Esophagus squamous epithelium (tissue), 4 donors: ENCODE data around the gene EYS.

Experiments
- CTCF ChIP-seq, 6 experiments: fragments of 450-650 bp in 4 of 6; fragments of 200-600 bp in 2 of 6; sonication (generic) in 2 of 6; IDR thresholded peaks; one replicate each; pipeline ENCODE4 v1.5.1; 2016 to 2019; ENCODE audit warnings: antibody characterized with exemption in 6 of 6, mild to moderate bottlenecking in 4 of 6, moderate library complexity in 4 of 6
- POLR2A ChIP-seq, 4 donors: fragments of 450-650 bp; IDR thresholded peaks; one replicate each; pipeline ENCODE4 v1.6.1; 2017; ENCODE audit warnings: antibody characterized with exemption in 4 of 4, mild to moderate bottlenecking in 4 of 4, moderate library complexity in 3 of 4

DNA sequence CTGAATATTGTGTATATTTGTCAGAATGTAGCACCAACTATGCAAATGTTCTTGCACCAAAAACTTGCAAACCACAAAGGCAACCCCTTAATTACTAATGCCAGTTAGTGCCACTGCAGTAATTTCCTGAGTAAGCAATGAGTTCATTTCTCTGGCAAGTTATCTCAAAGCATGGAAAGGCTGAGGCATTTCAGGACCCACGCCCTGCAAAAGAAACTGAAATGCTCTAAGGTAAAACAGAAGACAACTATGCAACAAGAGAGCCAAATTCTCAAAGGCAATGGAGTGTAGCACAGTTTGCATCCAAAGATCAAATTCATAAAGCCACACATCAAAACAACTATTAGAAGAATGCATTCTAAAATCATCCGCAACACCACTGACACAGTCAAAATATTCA is 994.4 kb downstream of the EYS start:
- TF ChIP-seq CTCF (IDR thresholded peaks at IDR 0.05) (no peak), POLR2A (IDR thresholded peaks at IDR 0.05) (no peak)
